MCF 10A (cell line): ENCODE data around the gene NUBP2. TPM values are rescaled to one million over a fixed set of nuclear protein-coding genes. Genes with fewer than 3 reads are reported as not detected.

Source experiments
- BruUV-seq: library from RNA; stranded (reverse); fragments of 400-500 nt; replicated peaks from 2 replicates; lab custom pipeline; 2021; lab: Mats Ljungman, UMichigan
- CTCF ChIA-PET: fragments of 300-600 bp; sonication (Branson Sonifier 250); formaldehyde crosslinking; extraction: SDS; loops from one replicate; lab custom pipeline; 2021; ENCODE audit warnings: antibody characterized with exemption, inconsistent platforms; lab: Yijun Ruan, JAX
- POLR2A ChIA-PET: fragments of 300-600, 350-650 bp; sonication (Branson Sonifier 250); formaldehyde crosslinking; extraction: SDS; loops from one replicate; lab custom pipeline; 2020; ENCODE audit warnings: antibody characterized with exemption, inconsistent platforms; lab: Yijun Ruan, JAX
- DNase-seq: peaks from one replicate; pipeline ENCODE4 v3.0.0-alpha.2; 2018; ENCODE audit not compliant: unreplicated experiment
- H3K27ac Mint-ChIP-seq: one replicate; pipeline ENCODE4 v1.8.0; 2022; ENCODE audit warnings: mild to moderate bottlenecking, low read depth, mixed read lengths; ENCODE audit not compliant: unreplicated experiment
- H3K27me3 Mint-ChIP-seq: one replicate; pipeline ENCODE4 v1.8.0; 2022; ENCODE audit warnings: mixed read lengths; ENCODE audit not compliant: insufficient read depth, unreplicated experiment
- H3K36me3 Mint-ChIP-seq: one replicate; pipeline ENCODE4 v1.8.0; 2022; ENCODE audit warnings: mild to moderate bottlenecking, moderate library complexity, mixed read lengths; ENCODE audit not compliant: insufficient read depth, unreplicated experiment
- H3K4me1 Mint-ChIP-seq: one replicate; pipeline ENCODE4 v1.8.0; 2022; ENCODE audit warnings: mixed read lengths; ENCODE audit not compliant: insufficient read depth, unreplicated experiment
- H3K4me3 Mint-ChIP-seq: one replicate; pipeline ENCODE4 v1.8.0; 2022; ENCODE audit warnings: mild to moderate bottlenecking, moderate library complexity, mixed read lengths; ENCODE audit not compliant: unreplicated experiment
- H3K9me3 Mint-ChIP-seq: one replicate; pipeline ENCODE4 v1.8.0; 2022; ENCODE audit warnings: mixed read lengths; ENCODE audit not compliant: unreplicated experiment
- CTCF ChIP-seq: fragments of 200-600 bp; IDR thresholded peaks from one replicate; pipeline ENCODE4 v1.8.0; 2022; ENCODE audit warnings: antibody characterized with exemption, mild to moderate bottlenecking; ENCODE audit not compliant: unreplicated experiment
- intact Hi-C: fragments of 100-400 bp; cut with micrococcal nuclease; formaldehyde crosslinking; loops from 2 replicates; pipeline ENCODE4 v1.14.1; 2022
- total RNA-seq: library from RNA; stranded (reverse); gene quantifications from 2 replicates; pipeline ENCODE4 v1.2.3, GENCODE V29; 2022

NUBP2 gene
- total RNA-seq, 1 experiment from 2014 or later: 71.3 TPM

GRCh38 chr16:1800701-1801100 is 17.9 kb downstream of the NUBP2 start:
- Mint-ChIP-seq H3K9me3 (no peaks in the 10 kb centered on the region), H3K27me3 (no peaks in the 10 kb centered on the region)
- BruUV-seq: no TSS peak

GRCh38 chr16:1807626-1808025 is 24.9 kb downstream of the NUBP2 start:
- CTCF ChIA-PET: no interaction called here
- Mint-ChIP-seq H3K36me3 (peaks cover 25% of the 10 kb centered on the region), H3K4me1 (no peaks in the 10 kb centered on the region), H3K27ac (no peak overlapping the region), H3K27me3 (no peaks in the 10 kb centered on the region), H3K4me3 (no peak overlapping the region), H3K9me3 (no peaks in the 10 kb centered on the region)
- no TSS peak for BruUV-seq
- POLR2A ChIA-PET: no interaction called here
- intact Hi-C loops: no loop called here
- no peak for DNase-seq
- no peak for TF ChIP-seq CTCF

More at GRCh38 chr16:1800701-1801100, 17.9 kb downstream of the NUBP2 start:
- DNase-seq: no peak
- Mint-ChIP-seq H3K4me1 (no peaks in the 10 kb centered on the region), H3K36me3 (peaks cover 7% of the 10 kb centered on the region), H3K4me3 (no peak overlapping the region), H3K27ac (no peak overlapping the region)
- no peak for TF ChIP-seq CTCF
- ChIA-PET POLR2A (no interaction called here), CTCF (no interaction called here)
- intact Hi-C loops: no loop called here

- no peak for TF ChIP-seq CTCF
- no peak overlapping the region for H3K4me3 Mint-ChIP-seq
- H3K27me3 Mint-ChIP-seq: no peaks in the 10 kb centered on the region
- no peaks in the 10 kb centered on the region for H3K9me3 Mint-ChIP-seq
- peaks cover 31% of the 10 kb centered on the region for H3K36me3 Mint-ChIP-seq
- intact Hi-C loops: no loop called here
- POLR2A ChIA-PET: no interaction called here
- H3K4me1 Mint-ChIP-seq: no peaks in the 10 kb centered on the region
- CTCF ChIA-PET: no interaction called here
- H3K27ac Mint-ChIP-seq: no peak overlapping the region
- BruUV-seq: no TSS peak
- no peak for DNase-seq
Observed at GRCh38 chr16:1808691-1809090, 25.9 kb downstream of the NUBP2 start.

- TF ChIP-seq CTCF: no peak
- DNase-seq: no peak
- H3K4me3 Mint-ChIP-seq: no peak overlapping the region
- no peaks in the 10 kb centered on the region for H3K9me3 Mint-ChIP-seq
- CTCF ChIA-PET: interaction anchor here (0.6 kb wide), 1 partner anchor 446 kb away, joined by 3 read pairs; no protein-coding TSS in a partner anchor
- POLR2A ChIA-PET: no interaction called here
- no TSS peak for BruUV-seq
- no peaks in the 10 kb centered on the region for H3K4me1 Mint-ChIP-seq
- H3K36me3 Mint-ChIP-seq: peaks cover 36% of the 10 kb centered on the region
- no peaks in the 10 kb centered on the region for H3K27me3 Mint-ChIP-seq
- intact Hi-C loops: no loop called here
- no peak overlapping the region for H3K27ac Mint-ChIP-seq
Observed at GRCh38 chr16:1809281-1809801, 26.6 kb downstream of the NUBP2 start.
